Peyer's patch (tissue), 4 donors: ENCODE results near the gene IMP3.

Experiments used
- POLR2A ChIP-seq, 2 donors: fragments of 450-650 bp; IDR thresholded peaks; one replicate each; pipeline ENCODE4 v1.5.1; 2017; ENCODE audit warnings: antibody characterized with exemption in 2 of 2, mild to moderate bottlenecking in 2 of 2, moderate library complexity in 2 of 2
- TF ChIP-seq, protein P1 (sequence below), 6 experiments: fragments of 450-650 bp in 4 of 6; fragments of 200-600 bp in 2 of 6; sonication (generic) in 1 of 6; IDR thresholded peaks; one replicate each; pipeline ENCODE4 v1.5.1; 2017 to 2019; ENCODE audit warnings: antibody characterized with exemption in 6 of 6, mild to moderate bottlenecking in 3 of 6, moderate library complexity in 1 of 6

DNA sequence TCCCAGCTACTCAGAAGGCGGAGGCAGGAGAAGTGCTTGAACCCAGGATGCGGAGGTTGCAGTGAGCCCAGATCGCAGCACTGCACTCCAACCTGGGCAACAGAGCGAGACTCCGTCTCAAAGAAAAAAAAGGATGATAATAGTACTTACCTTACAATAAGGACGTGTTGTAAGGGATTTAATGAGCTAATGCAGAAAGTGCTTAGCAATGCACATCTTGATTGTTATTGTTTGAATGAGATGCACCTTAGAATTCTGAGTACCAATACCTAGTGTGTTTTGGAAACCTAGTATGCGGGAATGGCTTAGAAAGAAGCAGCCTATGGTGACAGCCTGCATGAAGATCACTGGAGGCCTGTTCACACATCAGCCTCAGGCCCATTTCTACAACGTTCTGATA lies 34.0 kb downstream of the IMP3 start:
- TF ChIP-seq, protein P1, sequence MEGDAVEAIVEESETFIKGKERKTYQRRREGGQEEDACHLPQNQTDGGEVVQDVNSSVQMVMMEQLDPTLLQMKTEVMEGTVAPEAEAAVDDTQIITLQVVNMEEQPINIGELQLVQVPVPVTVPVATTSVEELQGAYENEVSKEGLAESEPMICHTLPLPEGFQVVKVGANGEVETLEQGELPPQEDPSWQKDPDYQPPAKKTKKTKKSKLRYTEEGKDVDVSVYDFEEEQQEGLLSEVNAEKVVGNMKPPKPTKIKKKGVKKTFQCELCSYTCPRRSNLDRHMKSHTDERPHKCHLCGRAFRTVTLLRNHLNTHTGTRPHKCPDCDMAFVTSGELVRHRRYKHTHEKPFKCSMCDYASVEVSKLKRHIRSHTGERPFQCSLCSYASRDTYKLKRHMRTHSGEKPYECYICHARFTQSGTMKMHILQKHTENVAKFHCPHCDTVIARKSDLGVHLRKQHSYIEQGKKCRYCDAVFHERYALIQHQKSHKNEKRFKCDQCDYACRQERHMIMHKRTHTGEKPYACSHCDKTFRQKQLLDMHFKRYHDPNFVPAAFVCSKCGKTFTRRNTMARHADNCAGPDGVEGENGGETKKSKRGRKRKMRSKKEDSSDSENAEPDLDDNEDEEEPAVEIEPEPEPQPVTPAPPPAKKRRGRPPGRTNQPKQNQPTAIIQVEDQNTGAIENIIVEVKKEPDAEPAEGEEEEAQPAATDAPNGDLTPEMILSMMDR (IDR thresholded peaks at IDR 0.05) = no peak
- no peak for TF ChIP-seq POLR2A (IDR thresholded peaks at IDR 0.05)
